C4-2B (cell line): ENCODE measurements around the gene FOXA1.

Experiments used
- CTCF ChIP-seq: fragments of 450-650 bp; conservative IDR thresholded peaks from 2 replicates; pipeline ENCODE4 v1.5.1; 2017; ENCODE audit warnings: mild to moderate bottlenecking
- ZFX ChIP-seq: fragments of 450-650 bp; IDR thresholded peaks from 2 replicates; pipeline ENCODE4 v1.6.1; 2017

GRCh38 chr14:37585971-37586796, 8.9 kb downstream of the FOXA1 start:
- no peak for TF ChIP-seq CTCF
- TF ChIP-seq ZFX: no peak
